Measurements from ENCODE around the gene ARFGEF3.

DNA sequence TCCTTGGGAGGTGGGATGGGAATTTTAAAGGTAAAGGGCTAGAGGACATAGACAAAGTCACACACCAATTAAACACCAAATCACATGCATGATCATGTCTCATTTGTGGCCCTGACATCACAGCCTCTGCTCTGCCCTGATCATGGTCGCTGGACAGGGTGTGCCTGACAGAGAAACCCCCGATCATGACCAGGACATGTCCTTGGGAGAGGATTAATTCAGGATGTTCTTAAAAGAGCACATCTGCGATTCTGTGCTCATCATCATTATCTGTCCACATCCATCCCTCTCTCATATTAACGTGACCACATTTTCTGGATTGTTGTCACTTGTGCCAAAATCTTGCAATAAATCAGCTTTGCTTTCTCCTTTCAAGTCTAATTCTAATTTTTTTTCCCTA lies 64.2 kb downstream of the ARFGEF3 start:
- TF ChIP-seq HNF4A (conservative IDR thresholded peaks at IDR 0.05) (no peak), RAD21 (IDR thresholded peaks at IDR 0.05) (no peak), GABPA (IDR thresholded peaks at IDR 0.05 in 1 of 2, conservative IDR thresholded peaks at IDR 0.05 in 1 of 2) (no peak), RXRA (IDR thresholded peaks at IDR 0.05) (no peak)
- TF ChIP-seq, protein P1, sequence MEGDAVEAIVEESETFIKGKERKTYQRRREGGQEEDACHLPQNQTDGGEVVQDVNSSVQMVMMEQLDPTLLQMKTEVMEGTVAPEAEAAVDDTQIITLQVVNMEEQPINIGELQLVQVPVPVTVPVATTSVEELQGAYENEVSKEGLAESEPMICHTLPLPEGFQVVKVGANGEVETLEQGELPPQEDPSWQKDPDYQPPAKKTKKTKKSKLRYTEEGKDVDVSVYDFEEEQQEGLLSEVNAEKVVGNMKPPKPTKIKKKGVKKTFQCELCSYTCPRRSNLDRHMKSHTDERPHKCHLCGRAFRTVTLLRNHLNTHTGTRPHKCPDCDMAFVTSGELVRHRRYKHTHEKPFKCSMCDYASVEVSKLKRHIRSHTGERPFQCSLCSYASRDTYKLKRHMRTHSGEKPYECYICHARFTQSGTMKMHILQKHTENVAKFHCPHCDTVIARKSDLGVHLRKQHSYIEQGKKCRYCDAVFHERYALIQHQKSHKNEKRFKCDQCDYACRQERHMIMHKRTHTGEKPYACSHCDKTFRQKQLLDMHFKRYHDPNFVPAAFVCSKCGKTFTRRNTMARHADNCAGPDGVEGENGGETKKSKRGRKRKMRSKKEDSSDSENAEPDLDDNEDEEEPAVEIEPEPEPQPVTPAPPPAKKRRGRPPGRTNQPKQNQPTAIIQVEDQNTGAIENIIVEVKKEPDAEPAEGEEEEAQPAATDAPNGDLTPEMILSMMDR (IDR thresholded peaks at IDR 0.05; ENCODE audit: low read depth, low read length, missing input control): no peak
- TF ChIP-seq, protein P2, sequence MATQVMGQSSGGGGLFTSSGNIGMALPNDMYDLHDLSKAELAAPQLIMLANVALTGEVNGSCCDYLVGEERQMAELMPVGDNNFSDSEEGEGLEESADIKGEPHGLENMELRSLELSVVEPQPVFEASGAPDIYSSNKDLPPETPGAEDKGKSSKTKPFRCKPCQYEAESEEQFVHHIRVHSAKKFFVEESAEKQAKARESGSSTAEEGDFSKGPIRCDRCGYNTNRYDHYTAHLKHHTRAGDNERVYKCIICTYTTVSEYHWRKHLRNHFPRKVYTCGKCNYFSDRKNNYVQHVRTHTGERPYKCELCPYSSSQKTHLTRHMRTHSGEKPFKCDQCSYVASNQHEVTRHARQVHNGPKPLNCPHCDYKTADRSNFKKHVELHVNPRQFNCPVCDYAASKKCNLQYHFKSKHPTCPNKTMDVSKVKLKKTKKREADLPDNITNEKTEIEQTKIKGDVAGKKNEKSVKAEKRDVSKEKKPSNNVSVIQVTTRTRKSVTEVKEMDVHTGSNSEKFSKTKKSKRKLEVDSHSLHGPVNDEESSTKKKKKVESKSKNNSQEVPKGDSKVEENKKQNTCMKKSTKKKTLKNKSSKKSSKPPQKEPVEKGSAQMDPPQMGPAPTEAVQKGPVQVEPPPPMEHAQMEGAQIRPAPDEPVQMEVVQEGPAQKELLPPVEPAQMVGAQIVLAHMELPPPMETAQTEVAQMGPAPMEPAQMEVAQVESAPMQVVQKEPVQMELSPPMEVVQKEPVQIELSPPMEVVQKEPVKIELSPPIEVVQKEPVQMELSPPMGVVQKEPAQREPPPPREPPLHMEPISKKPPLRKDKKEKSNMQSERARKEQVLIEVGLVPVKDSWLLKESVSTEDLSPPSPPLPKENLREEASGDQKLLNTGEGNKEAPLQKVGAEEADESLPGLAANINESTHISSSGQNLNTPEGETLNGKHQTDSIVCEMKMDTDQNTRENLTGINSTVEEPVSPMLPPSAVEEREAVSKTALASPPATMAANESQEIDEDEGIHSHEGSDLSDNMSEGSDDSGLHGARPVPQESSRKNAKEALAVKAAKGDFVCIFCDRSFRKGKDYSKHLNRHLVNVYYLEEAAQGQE (IDR thresholded peaks at IDR 0.05): no peak
- TF ChIP-seq, protein P3, sequence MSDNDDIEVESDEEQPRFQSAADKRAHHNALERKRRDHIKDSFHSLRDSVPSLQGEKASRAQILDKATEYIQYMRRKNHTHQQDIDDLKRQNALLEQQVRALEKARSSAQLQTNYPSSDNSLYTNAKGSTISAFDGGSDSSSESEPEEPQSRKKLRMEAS (IDR thresholded peaks at IDR 0.05): no peak
